Gastrocnemius medialis (tissue), 4 donors: ENCODE results near the gene CDKN2AIP. TPM values are rescaled to one million over a fixed set of nuclear protein-coding genes. Genes with fewer than 3 reads are reported as not detected.

Experiments used
- ATAC-seq, 2 donors: fragments of 150-250 bp; one replicate each; pipeline ENCODE4 v1.9.1; 2016
- DNase-seq, 2 donors: peaks; one replicate each; pipeline ENCODE4 v3.0.0-alpha.2; 2019
- H3K27ac ChIP-seq, 4 donors: fragments of 200-600 bp; sonication (generic); 1 replicate in 1 of 4; 2 replicates in 3 of 4; pipeline ENCODE4 v1.5.1; 2016 to 2018; ENCODE audit warnings: mild to moderate bottlenecking in 2 of 4, moderate library complexity in 1 of 4
- H3K27me3 ChIP-seq, 3 donors: fragments of 200-600 bp; sonication (generic) in 2 of 3; 1 replicate in 1 of 3; 2 replicates in 2 of 3; pipeline versions ENCODE4 v1.5.1 to v1.6.0; 2016 to 2019; ENCODE audit warnings: mild to moderate bottlenecking in 1 of 3, moderate library complexity in 1 of 3
- H3K36me3 ChIP-seq, 2 donors: fragments of 200-600 bp; sonication (generic) in 1 of 2; one replicate each; pipeline ENCODE4 v1.5.1; 2017 to 2018
- H3K4me1 ChIP-seq, 2 donors: fragments of 200-600 bp; sonication (generic) in 1 of 2; one replicate each; pipeline ENCODE4 v1.5.1; 2016 to 2017; ENCODE audit warnings: mild to moderate bottlenecking in 2 of 2
- H3K4me3 ChIP-seq, 4 donors: fragments of 200-600 bp; sonication (generic) in 3 of 4; 1 replicate in 1 of 4; 2 replicates in 3 of 4; pipeline ENCODE4 v1.5.1; 2016 to 2019; ENCODE audit warnings: mild to moderate bottlenecking in 2 of 4
- H3K9me3 ChIP-seq, 3 donors: fragments of 200-600 bp; sonication (generic) in 2 of 3; 1 replicate in 1 of 3; 2 replicates in 2 of 3; pipeline ENCODE4 v1.5.1; 2016 to 2019
- POLR2A ChIP-seq, 2 donors: fragments of 450-650 bp; IDR thresholded peaks; one replicate each; pipeline ENCODE4 v1.6.1; 2017; ENCODE audit warnings: antibody characterized with exemption in 2 of 2, mild to moderate bottlenecking in 2 of 2, moderate library complexity in 2 of 2
- in situ Hi-C, 4 donors: fragments of 200-750 bp; cut with MboI; loops; one replicate each; pipeline versions ENCODE4 v1.15.0 to v1.8.0; 2017; ENCODE audit warnings: low sequenced_read_pairs in 4 of 4
- intact Hi-C: fragments of 100-400 bp; cut with DNase I; formaldehyde crosslinking; loops from one replicate; pipeline ENCODE4 v1.15.1; 2023; ENCODE audit warnings: low total_unique reads
- total RNA-seq, 4 donors: library from RNA; depleted of rRNA; stranded (reverse); fragments of >200 nt; gene quantifications; one replicate each; pipeline versions ENCODE4 v1.1.0 to v1.2.3, GENCODE V29; 2016
- TF ChIP-seq, protein P1 (sequence below), 5 experiments: fragments of 450-650 bp in 3 of 5; fragments of 200-600 bp in 2 of 5; sonication (generic) in 2 of 5; IDR thresholded peaks in 4 of 5; conservative IDR thresholded peaks in 1 of 5; 1 replicate in 4 of 5; 2 replicates in 1 of 5; pipeline ENCODE4 v1.5.1; 2016 to 2019; ENCODE audit warnings: antibody characterized with exemption in 5 of 5, mild to moderate bottlenecking in 3 of 5, moderate library complexity in 3 of 5

The CDKN2AIP gene
- total RNA-seq, 4 donors from 2014 or later, result 9.2 to 17.3 (median 12.2) TPM

DNA sequence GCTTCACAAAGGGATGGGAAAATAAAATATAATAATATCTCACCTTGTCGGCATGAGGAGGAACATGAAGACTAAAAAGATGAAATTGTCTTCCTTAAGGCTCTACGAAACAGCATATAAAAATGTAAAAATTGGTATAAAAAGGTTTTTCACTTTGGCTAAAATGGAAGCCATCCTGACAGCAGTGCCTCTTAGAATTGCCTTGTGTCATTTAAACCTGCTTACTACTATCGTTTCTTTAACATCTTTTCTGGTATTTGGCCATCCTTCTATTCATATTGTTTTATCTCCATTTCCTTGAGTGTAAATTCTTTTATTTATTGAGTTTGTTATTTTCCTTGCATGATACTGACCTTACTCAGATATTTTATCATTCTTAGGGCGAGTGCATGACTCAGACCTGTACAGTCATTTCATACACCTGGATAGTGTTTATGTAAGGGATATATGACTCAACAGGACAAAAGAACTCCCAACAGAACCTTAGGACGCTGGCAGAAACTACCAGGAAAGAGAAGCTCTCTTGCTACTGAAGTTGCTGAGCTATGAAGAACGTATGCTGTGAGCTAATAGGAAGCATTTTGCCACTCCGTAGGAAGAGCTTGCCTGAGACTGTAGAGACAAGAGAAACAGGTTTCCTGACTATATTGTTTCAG lies 5.8 kb upstream of the CDKN2AIP start:
- ATAC-seq (no peak), DNase-seq (no peak)
- Histone ChIP-seq H3K4me1 (peaks cover 9 to 13% of the 10 kb centered on the region in 2 donors), H3K27ac (no peak overlapping the region), H3K4me3 (no peak overlapping the region), H3K27me3 (no peaks in the 10 kb centered on the region), H3K36me3 (no peaks in the 10 kb centered on the region), H3K9me3 (no peaks in the 10 kb centered on the region)
- TF ChIP-seq, protein P1, sequence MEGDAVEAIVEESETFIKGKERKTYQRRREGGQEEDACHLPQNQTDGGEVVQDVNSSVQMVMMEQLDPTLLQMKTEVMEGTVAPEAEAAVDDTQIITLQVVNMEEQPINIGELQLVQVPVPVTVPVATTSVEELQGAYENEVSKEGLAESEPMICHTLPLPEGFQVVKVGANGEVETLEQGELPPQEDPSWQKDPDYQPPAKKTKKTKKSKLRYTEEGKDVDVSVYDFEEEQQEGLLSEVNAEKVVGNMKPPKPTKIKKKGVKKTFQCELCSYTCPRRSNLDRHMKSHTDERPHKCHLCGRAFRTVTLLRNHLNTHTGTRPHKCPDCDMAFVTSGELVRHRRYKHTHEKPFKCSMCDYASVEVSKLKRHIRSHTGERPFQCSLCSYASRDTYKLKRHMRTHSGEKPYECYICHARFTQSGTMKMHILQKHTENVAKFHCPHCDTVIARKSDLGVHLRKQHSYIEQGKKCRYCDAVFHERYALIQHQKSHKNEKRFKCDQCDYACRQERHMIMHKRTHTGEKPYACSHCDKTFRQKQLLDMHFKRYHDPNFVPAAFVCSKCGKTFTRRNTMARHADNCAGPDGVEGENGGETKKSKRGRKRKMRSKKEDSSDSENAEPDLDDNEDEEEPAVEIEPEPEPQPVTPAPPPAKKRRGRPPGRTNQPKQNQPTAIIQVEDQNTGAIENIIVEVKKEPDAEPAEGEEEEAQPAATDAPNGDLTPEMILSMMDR (IDR thresholded peaks at IDR 0.05 in 4 of 5, conservative IDR thresholded peaks at IDR 0.05 in 1 of 5), result no peak
- no peak for TF ChIP-seq POLR2A (IDR thresholded peaks at IDR 0.05)
- intact Hi-C loops (no loop called here), in situ Hi-C loops (no loop called here)

DNA sequence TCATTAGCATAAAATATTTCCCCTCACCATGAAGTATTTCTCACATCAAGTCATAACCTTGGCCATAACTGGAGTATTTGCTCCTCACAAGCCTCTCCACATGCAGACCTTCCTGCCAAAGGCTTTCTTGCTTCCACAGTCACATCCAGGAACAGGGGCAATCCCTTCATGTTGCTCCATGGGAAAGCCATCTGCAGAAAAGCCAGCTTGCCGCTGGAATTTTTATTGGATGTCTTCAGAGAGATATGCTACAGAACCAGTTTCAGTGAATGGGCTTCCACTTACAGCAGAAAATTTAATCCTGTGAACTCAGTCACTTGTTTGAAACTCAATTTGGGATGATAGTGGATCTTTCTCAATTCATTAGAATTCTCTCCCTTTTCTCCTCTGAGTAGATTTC lies 3.2 kb upstream of the CDKN2AIP start:
- Histone ChIP-seq H3K9me3 (no peaks in the 10 kb centered on the region), H3K27me3 (no peaks in the 10 kb centered on the region), H3K36me3 (peaks cover 0 to 7% of the 10 kb centered on the region in 2 donors), H3K4me1 (peaks cover 19 to 22% of the 10 kb centered on the region in 2 donors), H3K27ac (no peak overlapping the region), H3K4me3 (no peak overlapping the region)
- TF ChIP-seq, protein P1 (IDR thresholded peaks at IDR 0.05 in 4 of 5, conservative IDR thresholded peaks at IDR 0.05 in 1 of 5), result no peak
- TF ChIP-seq POLR2A (IDR thresholded peaks at IDR 0.05), result no peak
- DNase-seq (no peak), ATAC-seq (no peak)
- in situ Hi-C loops, result no loop called here
- intact Hi-C loops, result loop anchor here (10.0 kb wide), 1 partner anchor 346 kb away; the partner anchor contains the start of gene WWC2

DNA sequence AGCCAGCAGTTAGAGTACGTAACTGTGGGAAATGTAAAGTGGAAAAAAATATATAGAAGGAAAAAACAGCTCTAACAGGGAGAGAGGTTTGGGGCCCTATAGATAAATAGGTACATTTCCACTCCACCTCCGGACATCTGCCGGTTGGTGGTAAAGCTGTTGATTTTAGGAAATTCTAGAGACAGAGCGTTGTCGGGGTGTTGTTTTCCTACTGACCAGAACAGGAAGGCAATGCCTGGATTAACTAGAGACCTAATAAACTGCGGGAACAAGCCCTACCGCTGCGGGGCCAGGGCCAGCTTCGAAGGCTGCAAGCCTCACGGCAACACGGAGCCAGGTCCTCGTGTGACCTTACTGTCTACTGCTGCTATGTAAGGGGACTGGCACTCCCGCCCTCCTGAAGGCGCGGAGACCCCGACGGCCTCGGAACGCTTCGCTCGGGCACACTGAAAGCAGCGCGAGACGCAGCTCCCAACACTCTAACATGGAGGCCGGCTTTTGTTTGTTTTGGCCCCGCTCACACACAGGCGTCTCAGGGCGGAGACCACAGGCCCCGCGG lies 702 bp upstream of the CDKN2AIP start:
- in situ Hi-C loops, result no loop called here
- intact Hi-C loops, result loop anchor here (1.0 to 10.0 kb wide), 3 partner anchors 61 to 349 kb away; partner anchors contain the start of genes RWDD4, TRAPPC11 and WWC2
- ATAC-seq, result peak; percentile 53 to 63

DNA sequence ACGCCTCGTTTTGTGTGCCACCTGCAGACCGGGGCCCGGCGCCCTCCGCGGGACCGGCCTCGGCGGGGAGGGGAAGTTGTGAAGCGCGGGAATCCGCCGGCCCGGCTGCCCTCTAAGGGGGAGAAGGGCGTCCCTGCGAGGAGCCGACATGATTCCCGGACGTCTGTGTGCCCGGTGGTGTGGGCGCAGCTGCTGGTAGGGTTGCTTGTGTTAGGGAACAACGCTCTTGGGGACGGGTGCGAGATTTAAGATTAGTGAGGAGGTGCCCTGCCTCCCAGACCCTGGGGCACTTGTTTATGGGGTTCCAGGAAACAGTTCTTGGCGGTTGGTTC lies 627 bp downstream of the CDKN2AIP start:
- intact Hi-C loops, result loop anchor here (2.0 to 10.0 kb wide), 2 partner anchors 214 to 350 kb away; partner anchors contain the start of genes RWDD4, TRAPPC11 and WWC2
- Histone ChIP-seq H3K4me3 (peak overlapping the region; percentile 63 to 98 (median 98)), H3K27ac (peak overlapping the region; percentile 96 to 98 (median 97)), H3K9me3 (no peaks in the 10 kb centered on the region), H3K36me3 (peaks cover 0 to 41% of the 10 kb centered on the region in 2 donors), H3K27me3 (no peaks in the 10 kb centered on the region), H3K4me1 (peaks cover 54 to 55% of the 10 kb centered on the region in 2 donors)
- in situ Hi-C loops, result no loop called here
- TF ChIP-seq, protein P1 (IDR thresholded peaks at IDR 0.05 in 4 of 5, conservative IDR thresholded peaks at IDR 0.05 in 1 of 5), result no peak
- no peak for TF ChIP-seq POLR2A (IDR thresholded peaks at IDR 0.05)
- peak; percentile 2 to 31 for DNase-seq
- ATAC-seq, result peak; percentile 18 to 23

More for the DNA sequence above, 702 bp upstream of the CDKN2AIP start:
- Histone ChIP-seq H3K27ac (peak overlapping the region; percentile 96 to 98 (median 97)), H3K9me3 (no peaks in the 10 kb centered on the region), H3K4me3 (peak overlapping the region; percentile 63 to 98 (median 98)), H3K36me3 (peaks cover 0 to 32% of the 10 kb centered on the region in 2 donors), H3K4me1 (peaks cover 43 to 47% of the 10 kb centered on the region in 2 donors), H3K27me3 (no peaks in the 10 kb centered on the region)
- peak; percentile 20 to 66 for DNase-seq
- no peak for TF ChIP-seq POLR2A (IDR thresholded peaks at IDR 0.05)
- TF ChIP-seq, protein P1 (IDR thresholded peaks at IDR 0.05 in 4 of 5, conservative IDR thresholded peaks at IDR 0.05 in 1 of 5), result peak in 1 of 5 experiments; percentile 22
